K562 (cell line): ENCODE measurements around the gene MYMK. TPM values are rescaled to one million over a fixed set of nuclear protein-coding genes. Genes with fewer than 3 reads are reported as not detected.

Experiments
- ATAC-seq: fragments of 200-7000 bp; cut with Tn5 transposase; 3 replicates; pipeline ENCODE4 v1.9.1; 2020; ENCODE audit warnings: moderate library complexity
- BruUV-seq: library from RNA; stranded (reverse); fragments of 400-500 nt; replicated peaks from 2 replicates; lab custom pipeline; 2021; lab: Mats Ljungman, UMichigan
- CTCF ChIA-PET: fragments of 300-600 bp; formaldehyde crosslinking; extraction: SDS; loops from one replicate; lab custom pipeline; 2021; ENCODE audit warnings: low intra/inter-chr PET ratio; lab: Yijun Ruan, JAX
- POLR2A ChIA-PET: fragments of 300-600, 350-650 bp; sonication (Branson Sonifier 250); formaldehyde crosslinking; extraction: SDS; loops from one replicate; lab custom pipeline; 2021; ENCODE audit warnings: antibody characterized with exemption, inconsistent platforms; lab: Yijun Ruan, JAX
- DNase-seq, 4 experiments: peaks; one replicate each; pipeline versions ENCODE4 v3.0.0 to v3.0.0-alpha.2; 2011 to 2018; ENCODE audit warnings: low spot score in 3 of 4, mixed read lengths in 3 of 4; ENCODE audit errors: extremely low read depth in 1 of 4
- FAIRE-seq: peaks from 2 replicates; lab custom pipeline; 2011; peaks lifted over from hg19 to GRCh38; lab: Jason Lieb, UNC
- H2AFZ ChIP-seq: 2 replicates; pipeline ENCODE4 v1.6.0; 2011; ENCODE audit warnings: low read depth, low read length, control low read depth, inconsistent platforms
- H3K27ac ChIP-seq: fragments of 200-600 bp; 3 replicates; pipeline ENCODE4 v1.8.0; 2011; ENCODE audit warnings: low read depth, mild to moderate bottlenecking, control low read depth, inconsistent platforms, low read length, moderate library complexity, mixed read lengths; ENCODE audit errors: extremely low read depth
- H3K27me3 ChIP-seq, 2 experiments: fragments of 300-600 bp in 1 of 2; 2 replicates in 1 of 2; 3 replicates in 1 of 2; pipeline versions ENCODE4 v1.6.0 to v1.8.0; 2011; ENCODE audit warnings: inconsistent platforms in 2 of 2, low read length in 2 of 2, mild to moderate bottlenecking in 1 of 2, mixed read lengths in 1 of 2, moderate library complexity in 1 of 2; ENCODE audit not compliant: control insufficient read depth in 2 of 2, insufficient read depth in 2 of 2
- H3K36me3 ChIP-seq: fragments of 300-600 bp; 3 replicates; pipeline ENCODE4 v1.8.0; 2011; ENCODE audit warnings: mild to moderate bottlenecking, low read length, inconsistent platforms; ENCODE audit not compliant: control insufficient read depth, insufficient read depth
- H3K4me1 ChIP-seq, 2 experiments: fragments of 200-600 bp in 1 of 2; replicated peaks in 1 of 2; 2 replicates in 1 of 2; 3 replicates in 1 of 2; pipeline versions ENCODE4 v1.5.1 to v1.8.0; 2011; ENCODE audit warnings: inconsistent platforms in 2 of 2, low read length in 2 of 2, mild to moderate bottlenecking in 1 of 2, mixed read lengths in 1 of 2, moderate library complexity in 1 of 2; ENCODE audit not compliant: control insufficient read depth in 2 of 2, insufficient read depth in 2 of 2
- H3K4me2 ChIP-seq: 2 replicates; pipeline ENCODE4 v1.6.1; 2011; ENCODE audit warnings: low read length, control low read depth, inconsistent platforms, mixed read lengths; ENCODE audit not compliant: insufficient read depth
- H3K4me3 ChIP-seq: fragments of 200-600 bp; sonication (generic), shearing (Covaris generic); 2 replicates; pipeline ENCODE4 v1.5.1; 2016; ENCODE audit warnings: control low read depth, inconsistent platforms
- H3K79me2 ChIP-seq: fragments of 200-600 bp; 3 replicates; pipeline ENCODE4 v1.8.0; 2011; ENCODE audit warnings: low read length, inconsistent platforms; ENCODE audit not compliant: control insufficient read depth, insufficient read depth
- H3K9ac ChIP-seq, 2 experiments: 2 replicates each; pipeline versions ENCODE4 v1.6.0 to v1.6.1; 2011; ENCODE audit warnings: low read depth in 2 of 2, low read length in 2 of 2, control low read depth in 1 of 2, inconsistent platforms in 1 of 2, mild to moderate bottlenecking in 1 of 2, mixed read lengths in 1 of 2; ENCODE audit not compliant: insufficient read depth in 1 of 2
- H3K9me1 ChIP-seq: one replicate; pipeline ENCODE4 v1.6.0; 2011; ENCODE audit warnings: inconsistent platforms, mild to moderate bottlenecking, low read length, moderate library complexity; ENCODE audit not compliant: control insufficient read depth, insufficient read depth
- H3K9me3 ChIP-seq: replicated peaks from 2 replicates; pipeline ENCODE4 v1.5.1; 2011; ENCODE audit warnings: low read depth, low read length, inconsistent platforms; ENCODE audit not compliant: control insufficient read depth, insufficient read depth
- H4K20me1 ChIP-seq: replicated peaks from 2 replicates; pipeline ENCODE4 v1.6.1; 2011; ENCODE audit warnings: low read length, inconsistent platforms, mixed read lengths; ENCODE audit not compliant: control insufficient read depth, insufficient read depth
- BRD9 ChIP-seq: fragments of 450-650 bp; IDR thresholded peaks from 2 replicates; pipeline ENCODE4 v1.6.1; 2018; ENCODE audit warnings: low read depth; ENCODE audit not compliant: partially characterized antibody
- CTCF ChIP-seq, 3 experiments: IDR thresholded peaks in 2 of 3; conservative IDR thresholded peaks in 1 of 3; 2 replicates each; pipeline ENCODE4 v1.5.1; 2011 to 2012; ENCODE audit warnings: low read length in 3 of 3, mild to moderate bottlenecking in 3 of 3, control low read depth in 2 of 3, improper control_type of control experiment in 1 of 3, inconsistent platforms in 1 of 3, low read depth in 1 of 3, mixed read lengths in 1 of 3, moderate library complexity in 1 of 3; ENCODE audit not compliant: insufficient read depth in 2 of 3
- E2F6 ChIP-seq, 2 experiments: IDR thresholded peaks; 2 replicates each; pipeline ENCODE4 v1.6.1; 2011; ENCODE audit warnings: borderline replicate concordance in 1 of 2, control low read depth in 1 of 2, low read depth in 1 of 2, low read length in 1 of 2, mild to moderate bottlenecking in 1 of 2, mixed read lengths in 1 of 2, moderate library complexity in 1 of 2; ENCODE audit not compliant: insufficient read depth in 1 of 2, insufficient read length in 1 of 2, poor library complexity in 1 of 2, severe bottlenecking in 1 of 2; ENCODE audit errors: extremely low read depth in 1 of 2
- NRF1 ChIP-seq, 2 experiments: fragments of 450-650 bp; IDR thresholded peaks in 1 of 2; conservative IDR thresholded peaks in 1 of 2; 2 replicates each; pipeline ENCODE4 v1.6.1; 2014; ENCODE audit warnings: mild to moderate bottlenecking in 2 of 2
- whole genome bisulfite sequencing: fragments of 100-300 bp; shearing (Covaris generic); methylation state at CpG from one replicate; pipeline ENCODE4 v1.1.6; 2016; ENCODE audit warnings: low coverage, mixed read lengths; ENCODE audit not compliant: insufficient coverage; ENCODE audit errors: missing lambda C conversion rate; 5-methylcytosine and 5-hydroxymethylcytosine counted together
- in situ Hi-C: fragments of 300-500 bp; cut with MboI; formaldehyde crosslinking; loops from 4 replicates; pipeline ENCODE4 v1.15.0; 2018; ENCODE audit warnings: inconsistent platforms, mixed read lengths
- intact Hi-C: fragments of 100-400 bp; cut with micrococcal nuclease; formaldehyde crosslinking; loops from 2 replicates; pipeline ENCODE4 v1.14.2; 2022
- polyA plus RNA-seq, 8 experiments: library from polyadenylated mRNA; depleted of rRNA in 4 of 8; stranded (reverse) in 5 of 8; unstranded in 3 of 8; fragments of >200 nt; fragmentation: Nextera tagmentation in 2 of 8; fragmentation: Illumina TruSeq in 1 of 8; extraction: Ambion mirVana in 2 of 8; extraction: Trizol in 1 of 8; gene quantifications; 2 replicates each; pipeline versions ENCODE4 v1.2.1 to v1.2.3, GENCODE V29; 2011 to 2014; ENCODE audit warnings: inconsistent platforms in 1 of 8, missing spikeins in 1 of 8
- total RNA-seq, 7 experiments: library from RNA; depleted of rRNA in 6 of 7; stranded (reverse); fragments of >200 nt in 6 of 7; fragmentation: Illumina TruSeq in 2 of 7; extraction: Trizol in 2 of 7; gene quantifications; 2 replicates each; pipeline versions ENCODE4 v1.2.1 to v1.2.3, GENCODE V29; 2011 to 2021; ENCODE audit warnings: low replicate concordance in 1 of 7

MYMK gene
- total and polyA plus RNA-seq, 9 of the 15 experiments (the other 6 are each of a cell fraction or from before 2014, with no cell fraction given), result not detected

GRCh38 chr9:133553123-133553522 is 28.4 kb upstream of the MYMK start:
- Histone ChIP-seq H3K27me3 (peaks cover 8 to 61% of the 10 kb centered on the region in 2 experiments; a peak in 4 of 5 replicates), H3K4me2 (no peak overlapping the region), H4K20me1 (no peaks in the 10 kb centered on the region; the same call in 1 of the 2 replicates), H3K9ac (no peak overlapping the region), H3K4me1 (peaks cover 1 to 2% of the 10 kb centered on the region in 2 experiments; a peak in 2 of 5 replicates), H3K27ac (no peak overlapping the region), H3K9me3 (no peaks in the 10 kb centered on the region), H2AFZ (no peak overlapping the region), H3K36me3 (no peaks in the 10 kb centered on the region), H3K9me1 (peaks cover 2% of the 10 kb centered on the region), H3K79me2 (no peaks in the 10 kb centered on the region), H3K4me3 (no peak overlapping the region)
- 0% methylated on average over 6 of the region's 10 CpGs for WGBS
- ChIA-PET POLR2A (no interaction called here), CTCF (no interaction called here)
- intact Hi-C loops (no loop called here), in situ Hi-C loops (no loop called here)
- DNase-seq (peak in 1 of 4 experiments; percentile 26), ATAC-seq (no peak), FAIRE-seq (no peak)
- no TSS peak for BruUV-seq
- TF ChIP-seq NRF1 (conservative IDR thresholded peaks at IDR 0.05 in 1 of 2, IDR thresholded peaks at IDR 0.05 in 1 of 2) (peak in 1 of 2 experiments; percentile 48; a peak in 3 of 4 replicates), E2F6 (IDR thresholded peaks at IDR 0.05; ENCODE audit: borderline replicate concordance in 1 of 2, extremely low read depth in 1 of 2, insufficient read depth in 1 of 2, insufficient read length in 1 of 2, low read depth in 1 of 2, low read length in 1 of 2, poor library complexity in 1 of 2, severe bottlenecking in 1 of 2) (peak in 1 of 2 experiments; percentile 24), BRD9 (no peak), CTCF (IDR thresholded peaks at IDR 0.05 in 2 of 3, conservative IDR thresholded peaks at IDR 0.05 in 1 of 3; ENCODE audit: insufficient read depth in 2 of 3, low read depth in 1 of 3, low read length in 3 of 3) (peak in 2 of 3 experiments; percentile 5 to 24; a peak in 1 of 6 replicates)
